ENCODE measurements around the gene SH2D3C. TPM values are rescaled to one million over a fixed set of nuclear protein-coding genes. Genes with fewer than 3 reads are reported as not detected.
A peak's percentile ranks its signal among the peaks of the same experiment; 100 is the strongest.

SH2D3C gene
- polyA plus RNA-seq, 2 of the 4 experiments (the other 2 are of a cell fraction): 0.06 TPM

GRCh38 chr9:127794001-127794791 lies 15.7 kb upstream of the SH2D3C start:
- TF ChIP-seq HOXB13 (CRISPR knock-in tag; IDR thresholded peaks at IDR 0.05; ENCODE audit: low read depth): no peak
- TF ChIP-seq FOSL2 (IDR thresholded peaks at IDR 0.05): no peak
- TF ChIP-seq FOSL2 (CRISPR knock-in tag; IDR thresholded peaks at IDR 0.05): no peak
- TF ChIP-seq HMGXB4 (CRISPR knock-in tag; IDR thresholded peaks at IDR 0.05; ENCODE audit: borderline replicate concordance): no peak
- peak; percentile 38; the same call in 1 of the 2 replicates for TF ChIP-seq POLR2AphosphoS2 (conservative IDR thresholded peaks at IDR 0.05; ENCODE audit: low read length)
- TF ChIP-seq EHF (CRISPR knock-in tag; IDR thresholded peaks at IDR 0.05): no peak
- Histone ChIP-seq H3K9me3 (no peaks in the 10 kb centered on the region), H3K4me3 (no peak overlapping the region), H3K27ac (peak overlapping the region in 1 of 2 experiments; percentile 29; a peak in 1 of 6 replicates), H3K4me1 (peaks cover 16% of the 10 kb centered on the region; the same call in 2 of the 3 replicates), H3K4me2 (no peak overlapping the region)
- ChIA-PET CTCF (interaction anchor here (1.9 to 2.1 kb wide), 4 partner anchors 10 to 76 kb away, joined by 6 to 20 read pairs (median 10); partner anchors contain the start of gene TOR2A), POLR2A (interaction anchor here (0.6 to 1.0 kb wide), 2 partner anchors 9 to 38 kb away, joined by 3 to 4 read pairs; partner anchors contain the start of gene CDK9)
- FAIRE-seq: no peak
- WGBS (ENCODE audit: missing lambda C conversion rate): 86% methylated on average over 13 of the region's 14 CpGs
- DNase-seq (ENCODE audit: low read depth in 1 of 2, low spot score in 1 of 2): no peak
- peak in 1 of 2 experiments; percentile 17; a peak in 3 of 6 replicates for ATAC-seq

- Histone ChIP-seq H3K27ac (peak overlapping the region in 1 of 2 experiments; percentile 26; a peak in 2 of 6 replicates), H3K4me3 (no peak overlapping the region), H3K9me3 (no peaks in the 10 kb centered on the region), H3K4me1 (peaks cover 10% of the 10 kb centered on the region; the same call in 2 of the 3 replicates), H3K4me2 (no peak overlapping the region)
- ATAC-seq (peak in 1 of 2 experiments; percentile 16; a peak in 2 of 6 replicates), FAIRE-seq (no peak), DNase-seq (ENCODE audit: low read depth in 1 of 2, low spot score in 1 of 2) (no peak)
- ChIA-PET CTCF (interaction anchor here (1.1 to 2.8 kb wide), 6 partner anchors 9 to 128 kb away, joined by 3 to 20 read pairs (median 10); partner anchors contain the start of gene TOR2A), POLR2A (interaction anchor here (0.6 to 0.9 kb wide), 2 partner anchors 9 to 37 kb away, joined by 3 to 4 read pairs; no protein-coding TSS in a partner anchor)
- TF ChIP-seq CEBPB (IDR thresholded peaks at IDR 0.05): no peak
- TF ChIP-seq, protein P1, sequence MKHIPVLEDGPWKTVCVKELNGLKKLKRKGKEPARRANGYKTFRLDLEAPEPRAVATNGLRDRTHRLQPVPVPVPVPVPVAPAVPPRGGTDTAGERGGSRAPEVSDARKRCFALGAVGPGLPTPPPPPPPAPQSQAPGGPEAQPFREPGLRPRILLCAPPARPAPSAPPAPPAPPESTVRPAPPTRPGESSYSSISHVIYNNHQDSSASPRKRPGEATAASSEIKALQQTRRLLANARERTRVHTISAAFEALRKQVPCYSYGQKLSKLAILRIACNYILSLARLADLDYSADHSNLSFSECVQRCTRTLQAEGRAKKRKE (CRISPR knock-in tag; IDR thresholded peaks at IDR 0.05; ENCODE audit: low read depth): no peak
- TF ChIP-seq POLR2AphosphoS2 (conservative IDR thresholded peaks at IDR 0.05; ENCODE audit: low read length): peak; percentile 94
- no peak for TF ChIP-seq NR3C1 (IDR thresholded peaks at IDR 0.05)
- no peak for TF ChIP-seq EHMT2 (IDR thresholded peaks at IDR 0.05; ENCODE audit: low read depth)
- TF ChIP-seq BHLHE40 (IDR thresholded peaks at IDR 0.05; ENCODE audit: low read depth, low read length): no peak
- WGBS (ENCODE audit: missing lambda C conversion rate): 64% methylated on average over 7 of the region's 8 CpGs
Measured at GRCh38 chr9:127793093-127793708, 14.7 kb upstream of the SH2D3C start.

DNA sequence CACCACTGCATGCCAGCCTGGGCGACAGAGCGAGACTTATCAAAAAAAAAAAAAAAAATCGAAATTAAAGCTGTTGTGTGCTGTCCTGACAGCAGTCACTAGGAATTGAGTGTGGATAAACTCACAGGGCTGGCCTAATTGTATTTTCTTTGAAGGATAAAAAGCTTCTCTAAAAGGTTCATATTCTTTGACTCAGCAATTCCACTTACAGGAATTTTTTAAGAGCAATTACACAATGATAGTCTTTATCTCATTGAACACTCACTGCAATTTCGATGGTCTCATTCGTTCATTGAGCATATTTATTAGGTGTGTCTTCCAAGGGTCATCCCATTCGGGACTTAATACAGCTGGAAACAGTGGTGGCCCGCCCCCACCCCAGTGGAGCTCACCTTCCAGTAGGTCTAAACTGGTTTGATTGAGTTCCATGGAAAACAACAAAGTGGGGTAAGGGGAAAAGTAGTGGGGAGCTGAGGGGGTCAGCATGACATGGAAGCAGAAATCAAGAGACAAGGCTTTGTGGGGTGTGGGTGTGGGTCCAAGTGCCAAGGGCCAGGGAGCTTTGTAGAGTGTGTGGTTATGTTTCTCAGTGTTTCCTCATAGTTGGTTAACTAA lies 14.1 kb upstream of the SH2D3C start:
- POLR2A ChIA-PET: interaction anchor here (0.8 to 1.0 kb wide), 3 partner anchors 10 to 11 kb away, joined by 3 to 6 read pairs (median 5); no protein-coding TSS in a partner anchor
- Histone ChIP-seq H3K9me3 (no peaks in the 10 kb centered on the region), H3K4me2 (no peak overlapping the region), H3K4me1 (peaks cover 12% of the 10 kb centered on the region; the same call in 2 of the 3 replicates), H3K4me3 (no peak overlapping the region), H3K27ac (peak overlapping the region in 1 of 2 experiments; percentile 11; a peak in 1 of 6 replicates)
- WGBS (ENCODE audit: missing lambda C conversion rate): 73% methylated on average over 7 of the region's 7 CpGs
- no peak for DNase-seq (ENCODE audit: low read depth in 1 of 2, low spot score in 1 of 2)
- TF ChIP-seq CTCF (IDR thresholded peaks at IDR 0.05) (no peak), MAFK (IDR thresholded peaks at IDR 0.05; ENCODE audit: partially characterized antibody) (peak; percentile 56)
- CTCF ChIA-PET: interaction anchor here (0.6 to 2.8 kb wide), 11 partner anchors 8 to 206 kb away, joined by 3 to 20 read pairs (median 3); partner anchors contain the start of gene TOR2A
- FAIRE-seq: no peak
- no peak for ATAC-seq

All from A549 (cell line).